ENCODE results near the gene PLA2G6.

DNA sequence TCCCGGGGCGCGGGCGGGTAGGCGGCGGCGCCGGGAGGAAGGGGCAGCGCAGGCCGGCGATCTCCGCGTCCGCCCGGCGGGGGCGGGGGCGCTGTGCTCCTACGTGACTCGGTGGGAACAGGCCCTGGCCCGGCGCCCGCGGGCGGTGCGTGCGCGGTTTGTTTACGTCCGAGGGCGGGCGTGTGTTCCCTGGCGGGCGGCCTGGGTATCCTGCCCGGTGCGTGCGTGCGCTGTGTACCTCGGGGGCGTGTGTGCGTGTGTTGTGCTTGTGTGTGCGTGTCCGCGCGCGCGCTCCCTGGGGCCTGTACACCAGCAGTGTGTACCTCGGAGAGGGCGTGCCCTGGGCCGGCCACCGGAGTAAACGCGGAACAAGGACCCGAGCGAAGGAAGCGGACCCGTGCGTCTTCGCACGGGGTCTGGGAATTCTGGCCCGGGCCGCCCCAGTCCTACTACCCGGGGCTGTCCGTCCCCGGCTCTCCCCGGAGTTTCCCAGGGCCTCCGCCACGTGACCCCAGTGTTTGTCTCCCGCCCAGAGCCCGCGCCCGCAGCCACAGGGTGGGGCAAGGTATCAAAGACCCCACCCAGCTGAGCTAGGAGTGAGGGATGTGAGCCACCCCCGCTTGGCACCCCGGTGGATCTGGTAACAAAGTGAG is 20.9 kb upstream of the PLA2G6 start:
- TF ChIP-seq, protein P1, sequence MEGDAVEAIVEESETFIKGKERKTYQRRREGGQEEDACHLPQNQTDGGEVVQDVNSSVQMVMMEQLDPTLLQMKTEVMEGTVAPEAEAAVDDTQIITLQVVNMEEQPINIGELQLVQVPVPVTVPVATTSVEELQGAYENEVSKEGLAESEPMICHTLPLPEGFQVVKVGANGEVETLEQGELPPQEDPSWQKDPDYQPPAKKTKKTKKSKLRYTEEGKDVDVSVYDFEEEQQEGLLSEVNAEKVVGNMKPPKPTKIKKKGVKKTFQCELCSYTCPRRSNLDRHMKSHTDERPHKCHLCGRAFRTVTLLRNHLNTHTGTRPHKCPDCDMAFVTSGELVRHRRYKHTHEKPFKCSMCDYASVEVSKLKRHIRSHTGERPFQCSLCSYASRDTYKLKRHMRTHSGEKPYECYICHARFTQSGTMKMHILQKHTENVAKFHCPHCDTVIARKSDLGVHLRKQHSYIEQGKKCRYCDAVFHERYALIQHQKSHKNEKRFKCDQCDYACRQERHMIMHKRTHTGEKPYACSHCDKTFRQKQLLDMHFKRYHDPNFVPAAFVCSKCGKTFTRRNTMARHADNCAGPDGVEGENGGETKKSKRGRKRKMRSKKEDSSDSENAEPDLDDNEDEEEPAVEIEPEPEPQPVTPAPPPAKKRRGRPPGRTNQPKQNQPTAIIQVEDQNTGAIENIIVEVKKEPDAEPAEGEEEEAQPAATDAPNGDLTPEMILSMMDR (IDR thresholded peaks at IDR 0.05): peak in 4 of 6 experiments; percentile 13 to 33 (median 26)
- TF ChIP-seq POLR2A (IDR thresholded peaks at IDR 0.05): no peak

Measured in adrenal gland (tissue), 5 donors.